GM23338 (cell line): ENCODE data around the gene CARMIL1. TPM values are rescaled to one million over a fixed set of nuclear protein-coding genes. Genes with fewer than 3 reads are reported as not detected.

Experiments
- ATAC-seq: fragments of 200-7000 bp; cut with Tn5 transposase; 3 replicates; pipeline ENCODE4 v1.9.1; 2020
- DNase-seq: peaks from one replicate; pipeline ENCODE4 v3.0.0-alpha.2; 2015; ENCODE audit warnings: low spot score
- H2AFZ ChIP-seq: fragments of 200-600 bp; sonication (generic); 2 replicates; pipeline ENCODE4 v1.8.0; 2016; ENCODE audit warnings: antibody characterized with exemption, mild to moderate bottlenecking, moderate library complexity
- H3F3A ChIP-seq: fragments of 200-600 bp; sonication (generic); replicated peaks from 2 replicates; pipeline ENCODE4 v1.8.0; 2017; ENCODE audit warnings: antibody characterized with exemption, mixed run types, low read depth
- H3K27ac ChIP-seq: fragments of 200-600 bp; sonication (generic); 2 replicates; pipeline ENCODE4 v1.6.1; 2016; ENCODE audit warnings: low read depth
- H3K27me3 ChIP-seq: fragments of 200-600 bp; sonication (generic); 2 replicates; pipeline ENCODE4 v1.8.0; 2016; ENCODE audit warnings: mild to moderate bottlenecking, mixed run types, moderate library complexity; ENCODE audit not compliant: insufficient read depth
- H3K36me3 ChIP-seq: fragments of 200-600 bp; sonication (generic); 2 replicates; pipeline ENCODE4 v1.8.0; 2016; ENCODE audit warnings: mild to moderate bottlenecking; ENCODE audit not compliant: insufficient read depth
- H3K4me1 ChIP-seq: fragments of 200-600 bp; sonication (generic); 2 replicates; pipeline ENCODE4 v1.8.0; 2016; ENCODE audit warnings: mild to moderate bottlenecking, moderate library complexity; ENCODE audit not compliant: insufficient read depth
- H3K4me2 ChIP-seq: fragments of 200-600 bp; sonication (generic); 2 replicates; pipeline ENCODE4 v1.7.1; 2017; ENCODE audit warnings: mixed run types
- H3K4me3 ChIP-seq: fragments of 200-600 bp; sonication (generic); 2 replicates; pipeline ENCODE4 v1.6.1; 2016; ENCODE audit warnings: mixed run types
- H3K79me2 ChIP-seq: fragments of 200-600 bp; sonication (generic); replicated peaks from 2 replicates; pipeline ENCODE4 v1.8.0; 2017; ENCODE audit warnings: mild to moderate bottlenecking; ENCODE audit not compliant: insufficient read depth
- H3K9me2 ChIP-seq: fragments of 200-600 bp; sonication (generic); 2 replicates; pipeline ENCODE4 v1.8.0; 2017; ENCODE audit not compliant: insufficient read depth
- H4K20me1 ChIP-seq: fragments of 200-600 bp; sonication (generic); replicated peaks from 2 replicates; pipeline ENCODE4 v1.8.0; 2017; ENCODE audit warnings: mild to moderate bottlenecking; ENCODE audit not compliant: insufficient read depth
- H3K27ac Mint-ChIP-seq: 2 replicates; pipeline ENCODE4 v1.8.0; 2020; ENCODE audit warnings: inconsistent platforms, mild to moderate bottlenecking, moderate library complexity, mixed read lengths
- H3K27me3 Mint-ChIP-seq: 3 replicates; pipeline ENCODE4 v1.8.0; 2022; ENCODE audit warnings: low read depth, mild to moderate bottlenecking, moderate library complexity, mixed read lengths, inconsistent platforms; ENCODE audit not compliant: insufficient read depth, poor library complexity
- H3K36me3 Mint-ChIP-seq: 3 replicates; pipeline ENCODE4 v1.8.0; 2021; ENCODE audit warnings: low read depth, mild to moderate bottlenecking, inconsistent platforms, moderate library complexity, mixed read lengths
- H3K4me1 Mint-ChIP-seq: 3 replicates; pipeline ENCODE4 v1.8.0; 2020; ENCODE audit warnings: mild to moderate bottlenecking, inconsistent platforms, mixed read lengths
- H3K4me3 Mint-ChIP-seq: 3 replicates; pipeline ENCODE4 v1.8.0; 2021; ENCODE audit warnings: moderate library complexity, mild to moderate bottlenecking, inconsistent platforms, mixed read lengths
- H3K9me3 Mint-ChIP-seq: 3 replicates; pipeline ENCODE4 v1.8.0; 2020; ENCODE audit warnings: moderate library complexity, mild to moderate bottlenecking, inconsistent platforms, mixed read lengths
- CREB1 ChIP-seq: fragments of 250-450 bp; sonication (Bioruptor Pico); IDR thresholded peaks from 2 replicates; pipeline ENCODE4 v1.5.0; 2020; ENCODE audit warnings: low read depth, mild to moderate bottlenecking, moderate library complexity
- CTCF ChIP-seq, 2 experiments: fragments of 200-600 bp in 1 of 2; sonication (generic) in 1 of 2; conservative IDR thresholded peaks; 2 replicates each; pipeline versions ENCODE4 v1.5.1 to v1.6.1; 2016 to 2017; ENCODE audit warnings: antibody characterized with exemption in 2 of 2, low read depth in 2 of 2, mild to moderate bottlenecking in 2 of 2, moderate library complexity in 1 of 2
- EZH2 ChIP-seq: fragments of 200-600 bp; sonication (generic); IDR thresholded peaks from one replicate; pipeline ENCODE4 v1.8.0; 2017; ENCODE audit warnings: antibody characterized with exemption, mild to moderate bottlenecking, low read depth; ENCODE audit not compliant: unreplicated experiment
- EZH2phosphoT487 ChIP-seq: fragments of 200-600 bp; sonication (generic); IDR thresholded peaks from one replicate; pipeline ENCODE4 v1.8.1; 2018; ENCODE audit warnings: antibody characterized with exemption; ENCODE audit not compliant: unreplicated experiment
- JUNB ChIP-seq: IDR thresholded peaks from one replicate; pipeline ENCODE4 v1.6.1; 2016; ENCODE audit warnings: antibody characterized with exemption; ENCODE audit not compliant: unreplicated experiment
- REST ChIP-seq: IDR thresholded peaks from one replicate; pipeline ENCODE4 v1.6.1; 2018; ENCODE audit warnings: antibody characterized with exemption; ENCODE audit not compliant: unreplicated experiment
- STAT1 ChIP-seq: IDR thresholded peaks from one replicate; pipeline ENCODE4 v1.6.1; 2016; ENCODE audit warnings: antibody characterized with exemption; ENCODE audit not compliant: unreplicated experiment
- ZNF114 ChIP-seq: fragments of 250-450 bp; sonication (Bioruptor Pico); IDR thresholded peaks from 2 replicates; pipeline ENCODE4 v1.5.0; 2020; ENCODE audit warnings: mild to moderate bottlenecking, moderate library complexity
- polyA plus RNA-seq: library from polyadenylated mRNA; unstranded; fragments of >200 nt; fragmentation: Nextera tagmentation; extraction: Ambion mirVana; gene quantifications from 2 replicates; pipeline ENCODE4 v1.2.1, GENCODE V29; 2016
- total RNA-seq: library from RNA; depleted of rRNA; stranded (reverse); fragments of >200 nt; shearing (Covaris generic); gene quantifications from 2 replicates; pipeline ENCODE4 v1.2.3, GENCODE V29; 2014

Gene CARMIL1
- total and polyA plus RNA-seq, 2 experiments from 2014 or later = 43.2 to 66.9 TPM

GRCh38 chr6:25623065-25623464 lies 343.9 kb downstream of the CARMIL1 start:
- Mint-ChIP-seq H3K27ac (peak overlapping the region; percentile 54; the same call in 1 of the 2 replicates), H3K4me1 (peaks cover 20% of the 10 kb centered on the region), H3K4me3 (no peak overlapping the region), H3K36me3 (peaks cover 7% of the 10 kb centered on the region; the same call in 1 of the 3 replicates), H3K9me3 (no peaks in the 10 kb centered on the region), H3K27me3 (no peaks in the 10 kb centered on the region)
- no peaks in the 10 kb centered on the region for H3F3A ChIP-seq
- no peak overlapping the region for H2AFZ ChIP-seq
- H3K4me1 ChIP-seq = peaks cover 21% of the 10 kb centered on the region
- peaks cover 11% of the 10 kb centered on the region; the same call in 1 of the 2 replicates for H3K9me2 ChIP-seq
- no peaks in the 10 kb centered on the region; the same call in 1 of the 2 replicates for H4K20me1 ChIP-seq
- no peak overlapping the region for H3K4me3 ChIP-seq
- ATAC-seq (no peak), DNase-seq (no peak)
- H3K4me2 ChIP-seq = no peak overlapping the region
- H3K79me2 ChIP-seq = no peaks in the 10 kb centered on the region
- TF ChIP-seq REST = no peak
- no peak for TF ChIP-seq ZNF114 (CRISPR knock-in tag)
- peak overlapping the region; percentile 76; the same call in 1 of the 2 replicates for H3K27ac ChIP-seq
- H3K36me3 ChIP-seq = 0 out of 2 replicates have a peak, but pooled peaks cover 5% of the 10 kb centered on the region
- H3K27me3 ChIP-seq = no peaks in the 10 kb centered on the region

GRCh38 chr6:25623879-25624278 lies 344.7 kb downstream of the CARMIL1 start:
- Histone ChIP-seq H3K36me3 (0 out of 2 replicates have a peak, but pooled peaks cover 5% of the 10 kb centered on the region), H3K4me2 (no peak overlapping the region), H2AFZ (no peak overlapping the region), H3F3A (no peaks in the 10 kb centered on the region), H3K79me2 (no peaks in the 10 kb centered on the region), H3K9me2 (peaks cover 11% of the 10 kb centered on the region; the same call in 1 of the 2 replicates), H3K27me3 (no peaks in the 10 kb centered on the region), H3K4me3 (no peak overlapping the region), H3K4me1 (peaks cover 21% of the 10 kb centered on the region), H4K20me1 (no peaks in the 10 kb centered on the region; the same call in 1 of the 2 replicates), H3K27ac (no peak overlapping the region)
- Mint-ChIP-seq H3K27me3 (no peaks in the 10 kb centered on the region), H3K4me3 (no peak overlapping the region), H3K4me1 (peaks cover 22% of the 10 kb centered on the region), H3K27ac (no peak overlapping the region; the same call in 1 of the 2 replicates), H3K9me3 (no peaks in the 10 kb centered on the region), H3K36me3 (peaks cover 7% of the 10 kb centered on the region; the same call in 1 of the 3 replicates)
- ATAC-seq = no peak
- no peak for DNase-seq
- TF ChIP-seq ZNF114 (CRISPR knock-in tag) = no peak
- TF ChIP-seq CREB1 (CRISPR knock-in tag) = no peak
- no peak for TF ChIP-seq STAT1
- TF ChIP-seq REST = no peak
- TF ChIP-seq EZH2phosphoT487 = no peak
- TF ChIP-seq EZH2 = no peak
- no peak for TF ChIP-seq JUNB
- no peak for TF ChIP-seq CTCF (conservative IDR thresholded peaks at IDR 0.05; ENCODE audit: low read depth in 2 of 2)
